Mononuclear cell (primary cell): ENCODE measurements around the gene TBC1D23. TPM values are rescaled to one million over a fixed set of nuclear protein-coding genes. Genes with fewer than 3 reads are reported as not detected.
"Not testable (repeated sequence)": the region's sequence is repeated elsewhere in the genome, so short reads cannot be mapped to it uniquely, and the experiment has no call there.

Experiments used
- H3K27me3 ChIP-seq: 2 replicates; pipeline ENCODE4 v1.6.0; 2011; ENCODE audit warnings: low read length, control low read depth; ENCODE audit not compliant: insufficient read depth
- H3K4me1 ChIP-seq: 2 replicates; pipeline ENCODE4 v1.5.1; 2011; ENCODE audit warnings: mild to moderate bottlenecking, low read length, control low read depth; ENCODE audit not compliant: insufficient read depth
- H3K4me3 ChIP-seq: 2 replicates; pipeline ENCODE4 v1.5.1; 2011; ENCODE audit warnings: mild to moderate bottlenecking, low read length, moderate library complexity
- H3K9me3 ChIP-seq: 2 replicates; pipeline ENCODE4 v1.5.1; 2011; ENCODE audit warnings: low read depth, mild to moderate bottlenecking, control low read depth, low read length
- total RNA-seq: library from RNA; depleted of rRNA; stranded (reverse); fragments of >200 nt; gene quantifications from one replicate; pipeline ENCODE4 v1.2.3, GENCODE V29; 2012

TBC1D23 gene
- total RNA-seq, 1 donor: 43.4 TPM

DNA sequence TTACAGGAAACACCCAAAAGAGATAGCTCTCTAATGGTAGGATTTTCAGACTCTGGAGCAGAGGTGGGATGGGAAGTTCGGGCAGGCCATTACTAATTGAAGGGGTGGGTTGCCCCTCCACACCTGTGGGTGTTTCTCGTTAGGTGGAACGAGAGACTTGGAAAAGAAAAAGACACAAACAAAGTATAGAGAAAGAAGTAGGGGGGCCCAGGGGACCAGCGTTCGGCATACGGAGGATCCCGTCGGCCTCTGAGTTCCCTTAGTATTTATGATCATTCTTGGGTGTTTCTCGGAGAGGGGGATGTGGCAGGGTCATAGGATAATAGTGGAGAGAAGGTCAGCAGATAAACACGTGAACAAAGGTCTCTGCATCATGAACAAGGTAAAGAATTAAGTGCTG, 75.4 kb downstream of the TBC1D23 start:
- H3K4me1 ChIP-seq: peaks cover 18% of the 10 kb centered on the region
- not testable (repeated sequence) for H3K9me3 ChIP-seq, H3K27me3 ChIP-seq, H3K4me3 ChIP-seq

DNA sequence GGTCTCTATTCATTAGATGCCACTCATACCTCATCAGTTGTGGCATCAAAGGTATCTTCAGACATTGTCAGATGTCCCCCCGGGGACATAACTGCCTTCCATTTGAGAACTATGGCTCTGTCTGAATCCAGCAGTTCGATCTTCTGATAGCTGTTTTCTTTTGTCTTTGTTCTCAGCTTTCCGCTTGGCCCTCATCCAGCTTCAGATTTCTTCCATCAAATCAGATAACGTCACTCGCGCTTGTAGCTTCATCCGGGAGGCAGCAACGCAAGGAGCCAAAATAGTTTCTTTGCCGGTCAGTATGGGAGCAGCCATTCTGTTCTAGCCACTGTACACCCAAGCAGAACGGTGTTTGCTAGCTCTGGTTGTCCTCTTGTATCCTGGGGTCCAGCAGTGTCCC, 78.1 kb downstream of the TBC1D23 start:
- H3K27me3 ChIP-seq: no peaks in the 10 kb centered on the region
- no peaks in the 10 kb centered on the region for H3K9me3 ChIP-seq
- no peak overlapping the region for H3K4me3 ChIP-seq
- H3K4me1 ChIP-seq: peaks cover 14% of the 10 kb centered on the region

DNA sequence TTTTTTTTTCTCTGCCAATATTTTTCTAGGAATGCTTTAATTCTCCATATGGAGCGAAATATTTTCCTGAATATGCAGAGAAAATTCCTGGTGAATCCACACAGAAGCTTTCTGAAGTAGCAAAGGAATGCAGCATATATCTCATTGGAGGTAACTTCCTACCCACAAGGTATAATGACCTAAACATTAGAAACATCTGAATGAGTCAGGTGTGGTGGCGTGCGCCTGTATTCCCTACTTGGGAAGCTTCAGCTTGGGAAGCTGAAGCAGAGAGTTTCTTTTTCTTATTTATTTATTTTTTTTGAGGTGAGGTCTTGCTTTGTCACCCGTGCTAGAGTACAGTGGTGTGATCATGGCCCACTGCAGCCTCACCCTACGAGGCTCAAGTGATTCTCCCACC, 79.0 kb downstream of the TBC1D23 start:
- Histone ChIP-seq H3K4me3 (no peak overlapping the region), H3K9me3 (no peaks in the 10 kb centered on the region), H3K27me3 (no peaks in the 10 kb centered on the region), H3K4me1 (peaks cover 8% of the 10 kb centered on the region)

- Histone ChIP-seq H3K4me1 (peaks cover 4% of the 10 kb centered on the region), H3K4me3 (no peak overlapping the region), H3K9me3 (no peaks in the 10 kb centered on the region), H3K27me3 (no peaks in the 10 kb centered on the region)
Observed at GRCh38 chr3:100340527-100340926, 79.7 kb downstream of the TBC1D23 start.

DNA sequence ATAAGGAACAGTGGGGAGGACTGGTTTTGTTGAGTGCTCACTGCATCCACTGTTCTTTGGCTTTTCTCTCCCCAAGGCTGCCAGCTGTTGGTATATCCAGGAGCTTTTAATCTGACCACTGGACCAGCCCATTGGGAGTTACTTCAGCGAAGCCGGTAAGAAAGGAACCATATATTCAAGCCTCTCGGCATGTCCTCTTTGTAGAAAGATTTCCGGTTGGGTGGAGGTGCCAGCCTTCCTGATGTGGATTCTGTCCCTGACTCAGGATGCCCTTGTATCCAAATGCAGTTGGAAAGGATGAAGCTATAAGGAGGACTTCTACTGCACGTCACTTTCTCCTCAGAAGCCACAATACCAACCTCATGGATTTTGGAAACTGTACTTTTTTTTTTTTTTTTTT, 87.9 kb downstream of the TBC1D23 start:
- Histone ChIP-seq H3K27me3 (no peaks in the 10 kb centered on the region), H3K9me3 (no peaks in the 10 kb centered on the region), H3K4me3 (no peak overlapping the region), H3K4me1 (no peaks in the 10 kb centered on the region)

DNA sequence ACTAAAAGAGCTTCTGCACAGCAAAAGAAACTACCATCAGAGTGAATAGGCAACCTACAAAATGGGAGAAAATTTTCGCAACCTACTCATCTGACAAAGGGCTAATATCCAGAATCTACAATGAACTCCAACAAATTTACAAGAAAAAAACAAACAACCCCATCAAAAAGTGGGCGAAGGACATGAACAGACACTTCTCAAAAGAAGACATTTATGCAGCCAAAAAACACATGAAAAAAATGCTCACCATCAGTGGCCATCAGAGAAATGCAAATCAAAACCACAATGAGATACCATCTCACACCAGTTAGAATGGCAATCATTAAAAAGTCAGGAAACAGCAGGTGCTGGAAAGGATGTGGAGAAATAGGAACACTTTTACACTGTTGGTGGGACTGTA, 91.0 kb downstream of the TBC1D23 start:
- H3K9me3 ChIP-seq, H3K4me3 ChIP-seq, H3K4me1 ChIP-seq, H3K27me3 ChIP-seq: not testable (repeated sequence)

GRCh38 chr3:100352296-100353231, 91.8 kb downstream of the TBC1D23 start:
- H3K27me3 ChIP-seq: no peaks in the 10 kb centered on the region
- no peak overlapping the region for H3K4me3 ChIP-seq
- H3K9me3 ChIP-seq: no peaks in the 10 kb centered on the region
- H3K4me1 ChIP-seq: no peaks in the 10 kb centered on the region

- Histone ChIP-seq H3K4me3 (no peak overlapping the region), H3K4me1 (no peaks in the 10 kb centered on the region), H3K27me3 (no peaks in the 10 kb centered on the region), H3K9me3 (no peaks in the 10 kb centered on the region)
Observed at GRCh38 chr3:100354850-100355249, 94.1 kb downstream of the TBC1D23 start.

- Histone ChIP-seq H3K9me3 (no peaks in the 10 kb centered on the region), H3K27me3 (no peaks in the 10 kb centered on the region), H3K4me3 (no peak overlapping the region), H3K4me1 (no peaks in the 10 kb centered on the region)
Observed at GRCh38 chr3:100358413-100358812, 97.6 kb downstream of the TBC1D23 start.

- no peaks in the 10 kb centered on the region for H3K4me1 ChIP-seq
- H3K27me3 ChIP-seq: no peaks in the 10 kb centered on the region
- no peaks in the 10 kb centered on the region for H3K9me3 ChIP-seq
- H3K4me3 ChIP-seq: no peak overlapping the region
Observed at GRCh38 chr3:100359035-100359434, 98.2 kb downstream of the TBC1D23 start.

DNA sequence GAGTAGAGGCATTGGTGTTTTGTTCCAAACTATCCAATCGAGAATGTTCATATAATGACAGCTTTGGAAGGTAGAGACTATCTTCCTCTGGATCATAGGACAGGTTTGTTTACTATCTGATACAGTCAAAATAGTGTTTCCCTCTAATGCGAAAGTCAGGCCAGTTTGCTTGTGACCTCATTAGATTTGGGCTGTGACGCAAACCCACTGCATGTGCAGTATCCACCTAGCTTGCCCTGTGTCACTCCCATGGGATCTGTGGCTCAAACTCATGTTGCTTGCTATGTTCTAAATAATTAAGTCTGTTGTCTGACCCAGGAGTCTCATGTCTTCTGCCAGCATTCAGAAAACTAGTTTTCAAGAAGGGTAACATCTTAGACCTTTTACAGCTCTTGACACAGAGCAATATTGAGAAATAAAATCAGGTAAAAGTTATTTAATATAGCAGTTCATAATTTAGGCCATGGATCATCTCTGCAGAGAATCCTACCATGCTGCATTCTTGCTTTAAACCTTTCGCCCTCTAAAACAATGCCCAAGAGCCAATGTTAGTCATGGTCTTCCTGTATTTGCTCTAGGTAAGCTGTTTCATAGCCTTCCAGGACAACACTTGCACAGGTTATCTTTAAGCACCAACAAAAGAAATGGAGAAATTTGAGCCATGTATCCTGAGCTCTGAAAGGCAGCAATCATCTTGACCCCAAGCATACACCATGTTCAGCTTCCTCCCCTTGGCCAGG, 100.1 kb downstream of the TBC1D23 start:
- Histone ChIP-seq H3K4me3 (no peak overlapping the region), H3K27me3 (no peaks in the 10 kb centered on the region), H3K9me3 (no peaks in the 10 kb centered on the region), H3K4me1 (no peaks in the 10 kb centered on the region)

GRCh38 chr3:100361897-100362296, 101.1 kb downstream of the TBC1D23 start:
- Histone ChIP-seq H3K27me3 (no peaks in the 10 kb centered on the region), H3K9me3 (no peaks in the 10 kb centered on the region), H3K4me1 (no peaks in the 10 kb centered on the region), H3K4me3 (no peak overlapping the region)

DNA sequence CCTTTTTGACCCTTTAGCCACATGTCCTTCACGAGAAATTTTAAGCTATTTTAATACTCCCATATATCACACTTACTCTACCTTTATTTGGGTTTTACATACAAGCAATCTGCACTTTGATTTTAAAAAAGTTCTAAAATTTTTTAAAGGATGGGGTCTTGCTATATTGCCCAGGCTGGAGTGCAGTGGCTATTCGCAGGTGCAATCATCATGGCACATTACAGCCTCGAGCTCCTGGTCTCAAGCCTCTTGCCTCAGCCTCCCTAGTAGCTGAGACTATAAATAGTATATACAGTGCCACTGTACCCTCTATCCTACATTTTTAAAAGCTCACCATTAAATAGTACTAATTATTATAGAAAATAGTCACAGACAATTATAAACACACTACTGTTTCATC, 103.6 kb downstream of the TBC1D23 start:
- Histone ChIP-seq H3K9me3 (no peaks in the 10 kb centered on the region), H3K27me3 (no peaks in the 10 kb centered on the region), H3K4me1 (no peaks in the 10 kb centered on the region), H3K4me3 (no peak overlapping the region)

GRCh38 chr3:100366424-100366823, 105.6 kb downstream of the TBC1D23 start:
- no peaks in the 10 kb centered on the region for H3K27me3 ChIP-seq
- H3K4me1 ChIP-seq: no peaks in the 10 kb centered on the region
- no peak overlapping the region for H3K4me3 ChIP-seq
- H3K9me3 ChIP-seq: no peaks in the 10 kb centered on the region

GRCh38 chr3:100368441-100368840, 107.6 kb downstream of the TBC1D23 start:
- Histone ChIP-seq H3K4me1 (no peaks in the 10 kb centered on the region), H3K27me3 (no peaks in the 10 kb centered on the region), H3K9me3 (no peaks in the 10 kb centered on the region), H3K4me3 (no peak overlapping the region)
